ENCODE results near the gene MYLK. TPM values are rescaled to one million over a fixed set of nuclear protein-coding genes. Genes with fewer than 3 reads are reported as not detected.

MYLK gene
- total and polyA plus RNA-seq, 11 donors = 3.2 to 20.7 (median 12.4) TPM

- Histone ChIP-seq H3K27me3 (no peaks in the 10 kb centered on the region), H3K27ac (no peak overlapping the region), H3K9me3 (peaks cover 0 to 10% (median 0%) of the 10 kb centered on the region in 12 donors), H3K36me3 (no peaks in the 10 kb centered on the region), H3K4me1 (no peaks in the 10 kb centered on the region), H3K4me3 (no peak overlapping the region)
- DNase-seq (no peak), ATAC-seq (no peak)
- intact Hi-C loops (cut with DNase I) = no loop called here
- TF ChIP-seq POLR2A (IDR thresholded peaks at IDR 0.05) (no peak), CTCF (IDR thresholded peaks at IDR 0.05) (no peak)
These were observed 22.0 kb downstream of the MYLK start for GRCh38 chr3:123862152-123862551.

- Histone ChIP-seq H3K27ac (no peak overlapping the region), H3K4me3 (no peak overlapping the region), H3K27me3 (no peaks in the 10 kb centered on the region), H3K4me1 (no peaks in the 10 kb centered on the region), H3K36me3 (no peaks in the 10 kb centered on the region), H3K9me3 (peaks cover 0 to 10% (median 0%) of the 10 kb centered on the region in 12 donors)
- intact Hi-C loops (cut with DNase I) = no loop called here
- TF ChIP-seq POLR2A (IDR thresholded peaks at IDR 0.05) (no peak), CTCF (IDR thresholded peaks at IDR 0.05) (no peak)
- WGBS, 4 donors = 80 to 86% (median 81%) methylated on average over 8 of the region's 8 CpGs
- DNase-seq = no peak
- ATAC-seq = no peak
These were observed 22.9 kb downstream of the MYLK start for GRCh38 chr3:123861081-123861836.

- no peaks in the 10 kb centered on the region for H3K27me3 ChIP-seq
- intact Hi-C loops (cut with DNase I) = no loop called here
- H3K4me1 ChIP-seq = no peaks in the 10 kb centered on the region
- no peak overlapping the region for H3K27ac ChIP-seq
- peaks cover 0 to 5% (median 0%) of the 10 kb centered on the region in 12 donors for H3K9me3 ChIP-seq
- WGBS, 4 donors = 68 to 79% (median 77%) methylated on average over 1 of the region's 1 CpG
- H3K36me3 ChIP-seq = no peaks in the 10 kb centered on the region
- no peak for DNase-seq
- TF ChIP-seq POLR2A (IDR thresholded peaks at IDR 0.05) = no peak
- no peak for TF ChIP-seq CTCF (IDR thresholded peaks at IDR 0.05)
- no peak overlapping the region for H3K4me3 ChIP-seq
- no peak for ATAC-seq
These were observed 25.0 kb downstream of the MYLK start for GRCh38 chr3:123859177-123859576.

GRCh38 chr3:123854905-123855304 lies 29.2 kb downstream of the MYLK start:
- no peak for TF ChIP-seq POLR2A (IDR thresholded peaks at IDR 0.05)
- TF ChIP-seq CTCF (IDR thresholded peaks at IDR 0.05) = no peak
- no peaks in the 10 kb centered on the region for H3K27me3 ChIP-seq
- H3K36me3 ChIP-seq = no peaks in the 10 kb centered on the region
- H3K4me1 ChIP-seq = no peaks in the 10 kb centered on the region
- 92 to 95% (median 93%) methylated on average over 2 of the region's 2 CpGs for WGBS, 4 donors
- no peak for DNase-seq
- H3K4me3 ChIP-seq = no peak overlapping the region
- H3K9me3 ChIP-seq = peaks cover 0 to 8% (median 0%) of the 10 kb centered on the region in 12 donors
- intact Hi-C loops (cut with DNase I) = no loop called here
- ATAC-seq = no peak
- no peak overlapping the region for H3K27ac ChIP-seq
